RWPE1 (cell line): ENCODE measurements around the gene KAT6B.

Source experiments
- CTCF ChIA-PET: fragments of 350-600 bp; sonication (Branson Sonifier 250); formaldehyde crosslinking; extraction: SDS; loops from one replicate; lab custom pipeline; 2021; lab: Yijun Ruan, JAX
- POLR2A ChIA-PET: fragments of 400-600 bp; formaldehyde crosslinking; extraction: SDS; loops from one replicate; lab custom pipeline; 2020; ENCODE audit warnings: antibody characterized with exemption; ENCODE audit not compliant: low non-redundant PET; lab: Yijun Ruan, JAX
- DNase-seq: peaks from one replicate; pipeline ENCODE4 v3.0.0; 2012; ENCODE audit warnings: low spot score
- H3K27ac ChIP-seq: fragments of 450-650 bp; 2 replicates; pipeline ENCODE4 v1.5.1; 2017
- TF ChIP-seq, protein P1 (sequence below): fragments of 450-650 bp; conservative IDR thresholded peaks from 2 replicates; pipeline ENCODE4 v1.5.1; 2017; ENCODE audit warnings: low read depth, mild to moderate bottlenecking

Gene KAT6B

GRCh38 chr10:75008952-75009351, 182.6 kb downstream of the KAT6B start:
- no peak for DNase-seq
- CTCF ChIA-PET, result no interaction called here
- POLR2A ChIA-PET, result no interaction called here
- no peak overlapping the region for H3K27ac ChIP-seq
- TF ChIP-seq, protein P1, sequence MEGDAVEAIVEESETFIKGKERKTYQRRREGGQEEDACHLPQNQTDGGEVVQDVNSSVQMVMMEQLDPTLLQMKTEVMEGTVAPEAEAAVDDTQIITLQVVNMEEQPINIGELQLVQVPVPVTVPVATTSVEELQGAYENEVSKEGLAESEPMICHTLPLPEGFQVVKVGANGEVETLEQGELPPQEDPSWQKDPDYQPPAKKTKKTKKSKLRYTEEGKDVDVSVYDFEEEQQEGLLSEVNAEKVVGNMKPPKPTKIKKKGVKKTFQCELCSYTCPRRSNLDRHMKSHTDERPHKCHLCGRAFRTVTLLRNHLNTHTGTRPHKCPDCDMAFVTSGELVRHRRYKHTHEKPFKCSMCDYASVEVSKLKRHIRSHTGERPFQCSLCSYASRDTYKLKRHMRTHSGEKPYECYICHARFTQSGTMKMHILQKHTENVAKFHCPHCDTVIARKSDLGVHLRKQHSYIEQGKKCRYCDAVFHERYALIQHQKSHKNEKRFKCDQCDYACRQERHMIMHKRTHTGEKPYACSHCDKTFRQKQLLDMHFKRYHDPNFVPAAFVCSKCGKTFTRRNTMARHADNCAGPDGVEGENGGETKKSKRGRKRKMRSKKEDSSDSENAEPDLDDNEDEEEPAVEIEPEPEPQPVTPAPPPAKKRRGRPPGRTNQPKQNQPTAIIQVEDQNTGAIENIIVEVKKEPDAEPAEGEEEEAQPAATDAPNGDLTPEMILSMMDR, result no peak

- TF ChIP-seq, protein P1, result no peak
- DNase-seq, result no peak
- ChIA-PET CTCF (no interaction called here), POLR2A (no interaction called here)
- no peak overlapping the region for H3K27ac ChIP-seq
These were observed 183.0 kb downstream of the KAT6B start for GRCh38 chr10:75009426-75009825.

GRCh38 chr10:75010373-75010772, 184.0 kb downstream of the KAT6B start:
- no peak overlapping the region for H3K27ac ChIP-seq
- POLR2A ChIA-PET, result no interaction called here
- TF ChIP-seq, protein P1, result no peak
- no peak for DNase-seq
- CTCF ChIA-PET, result interaction anchor here (0.7 kb wide), 1 partner anchor 1663 kb away, joined by 3 read pairs; no protein-coding TSS in a partner anchor

- ChIA-PET POLR2A (no interaction called here), CTCF (no interaction called here)
- no peak overlapping the region for H3K27ac ChIP-seq
- no peak for DNase-seq
- TF ChIP-seq, protein P1, result no peak
These were observed 184.8 kb downstream of the KAT6B start for GRCh38 chr10:75011221-75011620.

GRCh38 chr10:75012471-75012870, 186.1 kb downstream of the KAT6B start:
- H3K27ac ChIP-seq, result no peak overlapping the region
- CTCF ChIA-PET, result no interaction called here
- TF ChIP-seq, protein P1, result no peak
- no peak for DNase-seq
- POLR2A ChIA-PET, result no interaction called here

DNA sequence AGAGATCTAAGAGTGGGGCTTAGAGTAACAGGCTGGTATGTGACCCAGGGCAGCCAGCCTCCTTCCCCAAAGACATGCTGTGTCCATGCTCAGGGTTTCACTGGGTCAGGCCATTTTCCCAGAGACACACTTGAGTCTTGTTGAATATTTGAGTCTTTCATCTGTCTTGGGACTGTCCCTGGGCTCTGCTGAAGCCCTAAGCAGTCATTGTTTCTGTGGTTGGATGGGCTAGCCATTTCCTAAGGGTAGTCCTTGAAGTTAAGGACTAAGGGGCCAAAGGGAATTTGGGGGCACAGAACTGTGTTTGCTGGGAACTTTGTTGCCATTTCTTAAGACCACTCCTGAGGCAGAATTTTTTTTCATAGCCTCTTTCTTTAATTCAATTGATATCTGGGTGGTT, 186.6 kb downstream of the KAT6B start:
- CTCF ChIA-PET, result no interaction called here
- POLR2A ChIA-PET, result no interaction called here

More for the DNA sequence above, 186.6 kb downstream of the KAT6B start:
- H3K27ac ChIP-seq, result no peak overlapping the region
- DNase-seq, result no peak
- TF ChIP-seq, protein P1, result no peak
